GDM1 (cell line): Measurements from ENCODE around the gene GDPGP1.
A peak's percentile ranks its signal among the peaks of the same experiment; 100 is the strongest.
"Not testable (repeated sequence)": the region's sequence is repeated elsewhere in the genome, so short reads cannot be mapped to it uniquely, and the experiment has no call there.

Experiments used
- DNase-seq: peaks from one replicate; lab custom pipeline; 2025; lab: John Stamatoyannopoulos, UW

GDPGP1 gene

GRCh38 chr15:90234096-90234988 is at the start of gene GDPGP1:
TSS of gene GDPGP1 (plus strand) at chr15:90234209. CDS start at chr15:90240909, 6,700 bp downstream.
- peak; percentile 95 for DNase-seq

GRCh38 chr15:90184786-90185704 is 49.0 kb upstream of the GDPGP1 start:
- DNase-seq = no peak

- DNase-seq = no peak
Measured at GRCh38 chr15:90187257-90187868, 46.6 kb upstream of the GDPGP1 start.

DNA sequence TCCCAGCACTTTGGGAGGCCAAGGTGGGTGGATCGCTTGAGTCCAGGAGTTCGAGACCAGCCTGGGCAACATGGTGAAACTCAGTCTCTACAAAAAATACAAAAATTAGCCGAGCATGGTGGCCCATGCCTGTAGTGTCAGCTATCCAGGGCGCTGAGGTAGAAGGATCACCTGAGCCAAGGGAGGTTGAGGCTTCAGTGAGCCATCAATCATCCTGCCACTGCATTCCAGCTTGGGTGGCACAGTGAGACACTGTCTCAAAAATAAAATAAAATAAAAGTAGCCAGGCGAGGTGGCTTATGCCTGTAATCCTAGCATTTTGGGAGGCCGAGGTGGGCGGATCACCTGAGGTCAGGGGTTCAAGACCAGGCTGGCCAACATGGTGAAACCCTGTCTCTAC is 45.9 kb upstream of the GDPGP1 start:
- DNase-seq = not testable (repeated sequence)

DNA sequence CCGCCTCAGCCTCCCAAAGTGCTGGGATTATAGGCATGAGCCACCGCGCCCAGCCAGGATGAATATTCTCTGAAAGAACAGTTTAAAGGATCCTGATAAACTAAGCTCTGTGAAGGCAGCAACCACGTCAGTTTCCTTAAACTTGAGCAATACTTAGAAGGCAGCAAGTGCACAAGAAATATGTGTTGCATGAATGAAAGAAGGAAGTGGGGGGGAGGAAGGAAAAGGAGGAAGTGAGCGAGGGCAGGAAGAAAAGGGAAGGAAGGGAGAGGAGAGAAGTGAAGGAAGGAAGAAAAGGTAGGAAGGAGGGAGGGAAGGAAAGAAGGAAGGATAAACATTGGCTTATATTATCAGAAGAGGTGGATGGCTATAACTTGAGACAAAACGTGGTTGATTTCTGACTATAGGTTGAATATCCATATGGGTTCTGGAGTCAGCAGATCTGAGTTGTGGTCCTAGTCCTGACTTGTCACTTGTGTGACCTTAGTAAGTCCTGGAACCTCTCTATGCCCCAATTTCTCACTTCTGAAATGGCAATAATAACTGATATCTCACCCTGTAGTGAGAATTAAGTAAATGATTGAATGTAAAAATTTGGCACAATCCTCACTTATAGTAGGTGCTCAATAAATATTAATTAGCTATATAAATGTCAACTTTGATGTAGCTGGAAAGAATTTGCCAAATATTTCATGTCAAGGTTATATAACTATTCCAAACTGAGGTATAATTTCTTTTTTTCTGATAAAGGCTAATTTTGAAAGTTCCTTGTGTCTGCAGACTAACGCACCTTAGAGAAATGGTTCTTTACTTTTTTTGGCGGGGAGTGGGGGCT is 44.9 kb upstream of the GDPGP1 start:
- peak; percentile 42 for DNase-seq

DNA sequence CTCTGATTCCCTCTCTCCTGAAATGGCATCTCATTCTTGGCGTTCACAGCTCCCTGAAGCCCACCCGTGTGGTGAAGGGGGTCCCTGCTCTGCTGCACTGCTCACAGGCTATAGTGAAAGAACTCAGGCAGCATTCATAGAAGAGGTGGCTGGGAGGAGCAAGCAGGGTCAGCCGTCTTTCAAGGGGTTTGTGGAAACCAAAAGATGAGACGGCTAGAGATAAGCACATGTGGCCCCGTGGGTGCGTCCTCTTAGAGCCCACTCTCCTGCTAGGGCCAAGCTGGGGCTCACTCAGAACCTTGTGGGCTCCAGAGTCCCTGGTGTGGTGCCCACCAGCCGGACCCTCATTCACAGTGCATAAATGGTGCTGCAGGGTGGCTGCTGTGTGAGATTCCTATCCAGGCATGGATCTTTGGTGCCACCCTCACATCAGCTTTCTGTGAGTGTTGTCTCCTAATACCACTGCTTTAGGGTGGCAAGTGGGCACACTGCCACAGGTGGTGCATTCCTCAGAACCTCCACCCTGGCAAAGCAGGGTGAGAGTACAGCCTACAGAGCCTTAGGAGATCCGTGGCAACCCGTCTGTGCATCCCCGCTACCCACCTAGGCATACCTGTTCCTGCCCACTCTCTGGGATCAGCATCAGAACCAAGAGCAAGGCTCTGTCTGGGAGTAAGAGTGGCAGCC is 44.1 kb upstream of the GDPGP1 start:
- no peak for DNase-seq

- no peak for DNase-seq
Measured at GRCh38 chr15:90190606-90191343, 43.2 kb upstream of the GDPGP1 start.

DNA sequence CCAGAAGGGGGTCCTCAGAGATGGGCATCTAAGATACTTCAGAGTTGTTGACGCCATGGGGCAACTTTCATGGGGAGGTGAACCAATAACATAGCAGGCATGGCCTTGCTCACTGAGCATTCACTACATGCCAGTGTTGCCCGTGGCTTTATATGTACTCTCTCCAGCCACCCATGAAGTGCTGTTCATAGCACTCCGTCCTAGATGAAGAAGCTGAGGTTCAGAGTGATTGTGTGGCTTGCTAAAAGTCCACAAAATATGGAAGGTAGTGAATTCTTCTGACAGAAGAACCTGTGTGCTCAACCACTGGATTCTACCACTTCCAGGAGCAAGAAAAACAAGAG is 42.7 kb upstream of the GDPGP1 start:
- DNase-seq = no peak

DNA sequence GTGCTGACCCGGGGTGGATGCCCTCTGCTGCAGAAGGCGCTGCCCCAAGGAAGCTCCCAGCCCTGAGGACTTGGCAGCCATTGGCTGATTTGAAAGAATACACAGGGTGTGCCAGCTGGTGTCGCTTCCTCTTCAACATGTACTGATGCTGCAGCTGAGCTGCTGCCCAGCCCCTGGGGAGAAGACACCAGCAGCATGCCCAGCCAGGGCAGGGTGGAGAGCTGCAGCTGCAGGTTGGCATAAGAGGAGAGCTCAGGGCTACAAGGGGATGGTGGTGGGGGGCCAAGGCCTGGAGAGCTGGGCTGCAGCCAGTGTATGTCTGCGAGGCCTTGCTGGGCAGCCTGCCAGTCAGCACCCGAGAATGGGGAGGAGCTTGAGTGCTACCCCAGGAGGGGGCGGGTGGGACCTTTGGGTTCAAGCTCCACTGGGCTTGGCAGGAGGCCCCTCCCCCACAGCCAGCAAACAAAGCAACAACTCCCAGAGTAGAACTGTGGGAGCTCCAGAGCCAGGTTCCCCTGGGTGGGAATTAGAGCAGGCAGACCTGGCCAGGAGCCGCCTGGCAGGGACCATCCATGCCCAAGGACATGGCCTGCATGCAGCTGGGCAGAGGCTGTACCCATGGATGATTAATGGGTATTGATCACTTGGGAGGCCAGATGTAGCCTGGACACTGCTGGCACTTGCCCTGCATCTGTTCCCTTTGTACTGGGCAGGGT is 42.1 kb upstream of the GDPGP1 start:
- peak; percentile 34 for DNase-seq

DNA sequence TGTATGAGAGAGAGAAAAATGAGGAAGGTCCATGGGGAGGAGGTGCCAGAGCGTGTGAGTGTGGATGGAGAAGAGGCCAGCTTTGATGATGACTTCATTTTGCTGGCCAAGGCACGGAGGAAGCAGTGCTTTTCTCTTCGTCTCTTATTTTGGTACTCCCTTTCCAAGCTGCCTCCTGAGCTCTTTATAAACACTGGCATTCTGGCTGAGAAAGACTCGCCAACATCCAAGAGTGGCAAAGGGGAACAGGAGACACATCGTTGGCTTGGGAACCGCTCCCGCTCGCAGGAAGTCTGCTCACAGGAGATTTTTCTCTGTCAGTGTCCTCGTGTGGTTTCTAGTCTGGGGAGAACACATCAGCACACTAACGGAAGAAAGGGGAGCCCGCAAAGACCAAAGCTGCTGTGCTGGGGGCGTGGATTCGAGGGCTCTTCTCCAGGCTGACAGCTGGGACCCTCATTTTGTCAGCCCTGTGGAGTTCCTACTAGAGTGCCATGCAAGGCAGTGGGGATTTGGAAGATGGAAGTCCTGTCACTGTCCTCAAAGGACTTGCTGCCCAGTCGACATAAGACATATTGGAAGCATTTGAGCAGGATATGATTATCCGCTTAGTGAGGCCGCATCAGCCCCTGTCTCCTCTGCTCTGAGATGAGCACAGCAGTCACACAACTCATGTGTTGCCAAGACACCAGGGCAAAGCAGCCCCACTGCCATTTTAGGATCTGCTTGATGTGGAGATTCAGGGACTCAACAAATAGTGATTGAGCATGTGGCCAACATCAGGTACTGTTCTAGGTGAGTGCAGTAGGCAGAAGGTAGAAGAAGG is 40.8 kb upstream of the GDPGP1 start:
- peak; percentile 83 for DNase-seq

DNA sequence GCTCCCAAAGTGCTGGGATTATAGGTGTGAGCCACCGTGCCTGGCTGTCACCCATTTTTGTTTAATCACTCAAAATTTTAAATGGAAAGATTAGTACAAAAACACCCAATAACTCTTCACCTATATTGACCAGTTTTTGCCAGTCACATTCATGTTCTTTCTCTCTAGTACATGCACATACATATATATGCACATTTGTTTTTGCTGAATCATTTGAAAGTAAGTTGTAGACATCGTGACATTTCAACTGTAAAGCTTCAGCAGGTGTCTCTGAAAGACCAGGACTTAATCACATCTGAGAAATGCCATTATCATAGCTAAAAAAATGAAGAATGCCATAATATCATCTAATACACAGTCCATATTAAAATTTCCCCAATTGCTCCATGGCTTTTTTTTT is 39.4 kb upstream of the GDPGP1 start:
- DNase-seq = no peak

DNA sequence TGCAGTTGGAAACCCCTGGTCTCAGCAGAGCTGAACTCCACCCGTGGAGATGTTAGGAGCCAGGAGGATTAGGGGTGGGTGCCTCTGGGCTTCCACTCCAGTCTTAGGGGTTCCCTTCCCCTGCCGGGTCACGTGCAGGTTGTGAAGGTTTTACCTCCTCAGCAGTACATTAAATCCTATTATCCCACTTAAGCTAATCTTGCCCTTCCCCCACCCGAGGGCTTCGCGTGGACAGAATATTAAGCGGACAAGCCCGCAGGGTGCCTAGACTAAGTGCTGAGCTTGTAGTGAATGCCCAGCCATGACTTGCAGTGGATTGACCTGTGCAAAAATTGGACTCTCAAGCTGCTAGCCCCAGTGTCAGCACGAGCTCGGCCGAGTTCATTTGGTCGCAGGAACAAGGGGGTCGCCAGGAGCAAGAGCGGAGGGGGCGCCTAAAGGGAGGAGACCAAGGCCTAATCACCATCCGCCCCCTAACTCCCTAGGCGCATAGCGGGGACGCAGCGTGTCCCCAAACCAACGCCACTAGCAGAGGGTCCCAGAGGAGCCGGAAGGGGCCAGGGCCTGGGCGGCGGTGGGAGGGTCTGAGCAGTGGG is 33.4 kb upstream of the GDPGP1 start:
- no peak for DNase-seq

DNA sequence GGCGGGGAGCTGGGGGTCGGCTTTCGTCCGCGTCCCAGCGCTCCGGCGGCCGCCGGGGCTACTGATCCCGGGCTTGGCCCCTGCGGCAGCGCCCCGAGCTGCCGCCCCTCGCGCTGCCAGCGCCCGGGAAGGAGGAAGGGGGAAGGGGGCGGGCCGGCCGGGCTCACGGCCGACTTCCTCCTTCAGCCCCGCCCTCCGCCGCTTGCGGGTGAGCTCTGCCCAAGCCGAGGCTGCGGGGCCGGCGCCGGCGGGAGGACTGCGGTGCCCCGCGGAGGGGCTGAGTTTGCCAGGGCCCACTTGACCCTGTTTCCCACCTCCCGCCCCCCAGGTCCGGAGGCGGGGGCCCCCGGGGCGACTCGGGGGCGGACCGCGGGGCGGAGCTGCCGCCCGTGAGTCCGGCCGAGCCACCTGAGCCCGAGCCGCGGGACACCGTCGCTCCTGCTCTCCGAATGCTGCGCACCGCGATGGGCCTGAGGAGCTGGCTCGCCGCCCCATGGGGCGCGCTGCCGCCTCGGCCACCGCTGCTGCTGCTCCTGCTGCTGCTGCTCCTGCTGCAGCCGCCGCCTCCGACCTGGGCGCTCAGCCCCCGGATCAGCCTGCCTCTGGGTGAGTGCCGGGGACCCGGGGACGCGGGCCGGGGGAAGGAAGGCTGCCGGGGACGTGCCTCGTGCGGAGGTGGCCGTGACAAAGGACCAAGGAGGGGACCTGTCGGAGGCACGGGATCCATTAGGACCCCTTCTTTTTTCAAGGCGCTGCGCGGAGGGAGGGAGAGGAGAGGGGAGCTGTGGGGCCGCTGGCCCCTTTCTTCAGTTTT is 32.7 kb upstream of the GDPGP1 start, which contains the start of gene SEMA4B:
TSS of gene SEMA4B (plus strand) at position 201 of the 814 bp plus-strand sequence. CDS start at position 450, 249 bp downstream.
- peak; percentile 73 for DNase-seq

GRCh38 chr15:90201944-90202375 is 32.0 kb upstream of the GDPGP1 start:
- DNase-seq = no peak

DNA sequence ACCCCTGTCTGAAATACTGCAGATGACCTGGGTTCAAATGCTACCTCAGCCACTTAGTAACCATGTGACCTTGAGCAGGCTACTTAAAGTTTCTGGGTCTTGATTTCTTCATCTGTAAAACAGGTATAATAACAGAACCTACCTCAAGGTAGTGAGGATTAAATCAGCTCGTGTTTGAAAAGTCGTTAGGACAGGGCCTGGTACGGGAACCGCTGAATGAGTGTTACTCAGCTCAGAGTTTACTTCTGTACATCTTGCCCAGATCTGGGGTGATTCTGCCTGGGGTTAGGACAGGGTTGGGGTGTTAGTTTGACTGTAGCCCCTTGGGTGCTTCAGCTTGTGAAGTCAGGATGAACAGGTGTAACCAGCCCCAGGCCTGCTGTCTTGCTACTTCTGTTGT is 31.1 kb upstream of the GDPGP1 start:
- DNase-seq = no peak

DNA sequence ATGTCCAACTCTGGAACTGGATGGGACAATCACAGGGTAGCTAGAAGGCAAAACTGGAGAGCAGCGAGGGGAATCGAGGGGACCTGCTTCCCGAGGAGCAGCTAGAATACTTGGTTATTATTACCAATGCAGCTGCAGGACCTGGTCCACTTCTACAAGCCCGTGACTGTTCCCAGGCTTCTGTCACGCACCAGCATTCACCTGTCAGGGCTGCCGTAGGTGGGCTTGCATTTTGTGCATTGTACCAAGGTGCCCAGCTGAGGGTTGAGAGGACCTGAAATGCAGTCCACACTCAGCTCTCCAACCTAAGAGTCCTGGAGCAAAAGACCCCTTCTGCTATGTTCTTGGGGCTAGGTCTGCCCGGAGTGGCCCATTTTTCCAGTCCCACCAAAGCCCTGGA is 30.5 kb upstream of the GDPGP1 start:
- DNase-seq = no peak

GRCh38 chr15:90203922-90204321 is 30.1 kb upstream of the GDPGP1 start:
- no peak for DNase-seq
